ENCODE measurements around the gene LAMB1. TPM values are rescaled to one million over a fixed set of nuclear protein-coding genes. Genes with fewer than 3 reads are reported as not detected.

The LAMB1 gene
- total and polyA plus RNA-seq, 3 donors from 2014 or later, result 42.0 to 65.2 (median 43.1) TPM

GRCh38 chr7:108008240-108008639, 5.3 kb upstream of the LAMB1 start:
- WGBS, 2 donors, result 90 to 92% methylated on average over 4 of the region's 4 CpGs
- no peak overlapping the region for H3K4me3 ChIP-seq
- no peak for DNase-seq
- H3K27me3 ChIP-seq, result no peaks in the 10 kb centered on the region
- no peaks in the 10 kb centered on the region for H3K9me3 ChIP-seq
- intact Hi-C loops (cut with DNase I; ENCODE audit: low total_unique reads), result loop anchor here (10.0 kb wide), 1 partner anchor 113 kb away; the partner anchor contains the start of gene DLD
- H3K36me3 ChIP-seq (ENCODE audit: low read depth, missing control alignments), result no peaks in the 10 kb centered on the region
- TF ChIP-seq CTCF (IDR thresholded peaks at IDR 0.05) (no peak), POLR2A (IDR thresholded peaks at IDR 0.05) (no peak)
- H3K4me1 ChIP-seq, result peaks cover 3% of the 10 kb centered on the region
- H3K27ac ChIP-seq, result no peak overlapping the region

GRCh38 chr7:108007762-108008161, 4.8 kb upstream of the LAMB1 start:
- intact Hi-C loops (cut with DNase I; ENCODE audit: low total_unique reads), result loop anchor here (10.0 kb wide), 1 partner anchor 113 kb away; the partner anchor contains the start of gene DLD
- Histone ChIP-seq H3K27me3 (no peaks in the 10 kb centered on the region), H3K9me3 (no peaks in the 10 kb centered on the region), H3K4me1 (peaks cover 3% of the 10 kb centered on the region), H3K4me3 (no peak overlapping the region), H3K27ac (no peak overlapping the region), H3K36me3 (ENCODE audit: low read depth, missing control alignments) (no peaks in the 10 kb centered on the region)
- no peak for DNase-seq
- WGBS, 2 donors, result 45 to 50% methylated on average over 3 of the region's 3 CpGs
- TF ChIP-seq POLR2A (IDR thresholded peaks at IDR 0.05) (no peak), CTCF (IDR thresholded peaks at IDR 0.05) (no peak)

GRCh38 chr7:108007261-108007660, 4.3 kb upstream of the LAMB1 start:
- intact Hi-C loops (cut with DNase I; ENCODE audit: low total_unique reads), result loop anchor here (10.0 kb wide), 1 partner anchor 112 kb away; the partner anchor contains the start of gene DLD
- WGBS, 2 donors, result 76 to 77% methylated on average over 3 of the region's 3 CpGs
- Histone ChIP-seq H3K36me3 (ENCODE audit: low read depth, missing control alignments) (no peaks in the 10 kb centered on the region), H3K27me3 (no peaks in the 10 kb centered on the region), H3K4me3 (no peak overlapping the region), H3K4me1 (peaks cover 3% of the 10 kb centered on the region), H3K27ac (no peak overlapping the region), H3K9me3 (no peaks in the 10 kb centered on the region)
- DNase-seq, result no peak
- TF ChIP-seq CTCF (IDR thresholded peaks at IDR 0.05) (no peak), POLR2A (IDR thresholded peaks at IDR 0.05) (no peak)

GRCh38 chr7:108004220-108005142, 1.5 kb upstream of the LAMB1 start:
- intact Hi-C loops (cut with DNase I; ENCODE audit: low total_unique reads), result loop anchor here (10.0 kb wide), 1 partner anchor 110 kb away; the partner anchor contains the start of gene DLD
- Histone ChIP-seq H3K9me3 (no peaks in the 10 kb centered on the region), H3K27me3 (no peaks in the 10 kb centered on the region), H3K27ac (peak overlapping the region in 1 of 2 donors; percentile 30), H3K4me3 (peak overlapping the region in 1 of 2 donors; percentile 2), H3K36me3 (ENCODE audit: low read depth, missing control alignments) (no peaks in the 10 kb centered on the region), H3K4me1 (peaks cover 3% of the 10 kb centered on the region)
- TF ChIP-seq POLR2A (IDR thresholded peaks at IDR 0.05), result no peak
- no peak for TF ChIP-seq CTCF (IDR thresholded peaks at IDR 0.05)
- no peak for DNase-seq
- WGBS, 2 donors, result 42 to 52% methylated on average over 13 of the region's 13 CpGs
